Spleen (tissue), 7 donors: ENCODE results near the gene HHAT.

Source experiments
- POLR2A ChIP-seq, 3 donors: fragments of 450-650 bp; IDR thresholded peaks; one replicate each; pipeline ENCODE4 v1.5.1; 2017; ENCODE audit warnings: antibody characterized with exemption in 3 of 3, mild to moderate bottlenecking in 1 of 3
- TF ChIP-seq, protein P1 (sequence below), 11 experiments: fragments of 200-600 bp in 7 of 11; fragments of 450-650 bp in 4 of 11; sonication (generic) in 4 of 11; IDR thresholded peaks in 8 of 11; conservative IDR thresholded peaks in 3 of 11; 1 replicate in 7 of 11; 2 replicates in 4 of 11; pipeline versions ENCODE4 v1.4.0 to v1.8.0; 2016 to 2021; ENCODE audit warnings: antibody characterized with exemption in 11 of 11, inconsistent platforms in 4 of 11, mild to moderate bottlenecking in 1 of 11
- donor health status: DM: no; HTN: no; CAD: no; lungs with moderate emphysema.
- donor health status: DM: no; HTN: no; CAD: no.
- donor health status: DM: no; HTN: no; CAD: no.

- TF ChIP-seq, protein P1, sequence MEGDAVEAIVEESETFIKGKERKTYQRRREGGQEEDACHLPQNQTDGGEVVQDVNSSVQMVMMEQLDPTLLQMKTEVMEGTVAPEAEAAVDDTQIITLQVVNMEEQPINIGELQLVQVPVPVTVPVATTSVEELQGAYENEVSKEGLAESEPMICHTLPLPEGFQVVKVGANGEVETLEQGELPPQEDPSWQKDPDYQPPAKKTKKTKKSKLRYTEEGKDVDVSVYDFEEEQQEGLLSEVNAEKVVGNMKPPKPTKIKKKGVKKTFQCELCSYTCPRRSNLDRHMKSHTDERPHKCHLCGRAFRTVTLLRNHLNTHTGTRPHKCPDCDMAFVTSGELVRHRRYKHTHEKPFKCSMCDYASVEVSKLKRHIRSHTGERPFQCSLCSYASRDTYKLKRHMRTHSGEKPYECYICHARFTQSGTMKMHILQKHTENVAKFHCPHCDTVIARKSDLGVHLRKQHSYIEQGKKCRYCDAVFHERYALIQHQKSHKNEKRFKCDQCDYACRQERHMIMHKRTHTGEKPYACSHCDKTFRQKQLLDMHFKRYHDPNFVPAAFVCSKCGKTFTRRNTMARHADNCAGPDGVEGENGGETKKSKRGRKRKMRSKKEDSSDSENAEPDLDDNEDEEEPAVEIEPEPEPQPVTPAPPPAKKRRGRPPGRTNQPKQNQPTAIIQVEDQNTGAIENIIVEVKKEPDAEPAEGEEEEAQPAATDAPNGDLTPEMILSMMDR (IDR thresholded peaks at IDR 0.05 in 8 of 11, conservative IDR thresholded peaks at IDR 0.05 in 3 of 11) = no peak
- no peak for TF ChIP-seq POLR2A (IDR thresholded peaks at IDR 0.05)
These were observed 207.1 kb downstream of the HHAT start for GRCh38 chr1:210535761-210536160.
